IPS-18a (cell line): ENCODE results near the gene ICE1.
"Not testable (repeated sequence)": the region's sequence is repeated elsewhere in the genome, so short reads cannot be mapped to it uniquely, and the experiment has no call there.

ENCODE experiments used
- H3K27ac ChIP-seq: one replicate; pipeline ENCODE4 v1.5.1; 2013; ENCODE audit warnings: low read length
- H3K27me3 ChIP-seq: one replicate; pipeline ENCODE4 v1.6.1; 2013; ENCODE audit warnings: mild to moderate bottlenecking, low read length; ENCODE audit not compliant: control insufficient read depth, insufficient read depth
- H3K36me3 ChIP-seq: one replicate; pipeline ENCODE4 v1.6.1; 2013; ENCODE audit warnings: low read depth, low read length; ENCODE audit not compliant: control insufficient read depth
- H3K4me1 ChIP-seq: one replicate; pipeline ENCODE4 v1.6.1; 2013; ENCODE audit warnings: low read depth, low read length; ENCODE audit not compliant: control insufficient read depth
- H3K4me3 ChIP-seq: one replicate; pipeline ENCODE4 v1.5.1; 2013; ENCODE audit warnings: low read length
- H3K9ac ChIP-seq: one replicate; pipeline ENCODE4 v1.6.1; 2013; ENCODE audit warnings: mild to moderate bottlenecking, low read length, moderate library complexity
- H3K9me3 ChIP-seq: one replicate; pipeline ENCODE4 v1.6.1; 2013; ENCODE audit warnings: low read depth, low read length; ENCODE audit not compliant: control insufficient read depth

Gene ICE1

DNA sequence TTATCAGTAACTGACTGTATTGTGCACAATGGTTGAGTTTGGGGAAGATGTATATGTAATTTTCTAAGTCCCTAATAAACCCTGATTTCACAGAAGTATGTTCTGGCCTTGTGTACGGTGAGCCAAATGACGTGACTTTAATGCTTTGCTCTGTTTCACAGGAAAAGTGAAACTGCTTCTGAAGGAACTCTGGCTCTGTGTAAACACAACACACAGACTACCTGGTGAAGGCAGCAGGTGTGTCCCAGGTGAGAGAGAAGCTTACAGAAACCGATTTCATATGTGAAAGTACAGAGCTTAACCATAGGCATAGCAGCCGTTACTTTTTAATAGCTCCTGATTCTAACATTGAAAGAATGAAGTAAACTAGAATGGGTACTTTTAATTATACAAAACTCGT lies 31.9 kb downstream of the ICE1 start:
- H3K4me1 ChIP-seq, result no peaks in the 10 kb centered on the region
- no peaks in the 10 kb centered on the region for H3K27me3 ChIP-seq
- H3K27ac ChIP-seq, result no peak overlapping the region
- H3K36me3 ChIP-seq, result peaks cover 73% of the 10 kb centered on the region
- no peak overlapping the region for H3K4me3 ChIP-seq
- H3K9ac ChIP-seq, result no peak overlapping the region
- no peaks in the 10 kb centered on the region for H3K9me3 ChIP-seq

DNA sequence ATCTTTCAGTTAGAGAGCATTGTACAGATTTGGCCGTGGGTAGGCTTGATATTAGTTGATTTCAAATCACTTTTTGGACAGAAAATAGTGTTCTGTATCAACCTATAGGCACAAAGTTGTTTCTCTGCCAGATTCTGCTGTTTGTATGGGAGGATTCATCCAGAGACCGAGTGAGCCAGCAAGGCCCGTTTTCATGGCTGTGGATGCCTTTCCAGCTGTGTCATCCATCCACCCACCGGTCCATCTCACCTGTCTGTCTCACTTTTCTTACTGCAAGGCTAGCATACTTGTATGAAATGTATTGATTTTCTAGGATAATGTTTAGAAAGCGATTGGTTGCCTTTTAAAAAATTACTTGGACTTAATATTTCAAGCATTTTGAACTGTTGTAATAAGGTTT lies 34.4 kb downstream of the ICE1 start:
- Histone ChIP-seq H3K9me3 (no peaks in the 10 kb centered on the region), H3K27me3 (no peaks in the 10 kb centered on the region), H3K36me3 (peaks cover 78% of the 10 kb centered on the region), H3K4me3 (no peak overlapping the region), H3K27ac (no peak overlapping the region), H3K4me1 (no peaks in the 10 kb centered on the region), H3K9ac (no peak overlapping the region)

DNA sequence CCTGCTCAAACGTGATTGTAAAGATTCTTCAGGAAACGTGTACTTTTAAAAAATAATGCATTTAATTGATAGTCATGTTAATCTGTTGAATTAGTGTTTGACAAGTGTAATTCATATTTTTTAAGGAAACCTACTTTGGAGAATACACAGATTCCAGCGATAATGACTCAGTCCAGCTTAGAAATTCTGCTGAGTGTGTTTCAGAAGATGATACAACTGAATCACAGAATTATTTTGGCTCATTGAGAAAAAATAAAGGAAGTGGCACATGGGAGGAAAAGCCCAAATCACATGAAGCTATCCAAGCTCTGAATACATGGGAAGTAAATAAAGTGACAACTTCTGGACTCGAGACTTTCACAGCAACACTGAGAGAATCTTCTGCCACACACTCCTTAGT lies 37.8 kb downstream of the ICE1 start:
- peaks cover 94% of the 10 kb centered on the region for H3K36me3 ChIP-seq
- H3K4me1 ChIP-seq, result no peaks in the 10 kb centered on the region
- H3K27me3 ChIP-seq, result no peaks in the 10 kb centered on the region
- H3K9ac ChIP-seq, result no peak overlapping the region
- H3K9me3 ChIP-seq, result no peaks in the 10 kb centered on the region
- H3K4me3 ChIP-seq, result no peak overlapping the region
- H3K27ac ChIP-seq, result no peak overlapping the region

GRCh38 chr5:5461012-5461411 lies 38.5 kb downstream of the ICE1 start:
- Histone ChIP-seq H3K27ac (no peak overlapping the region), H3K9ac (no peak overlapping the region), H3K36me3 (peaks cover 88% of the 10 kb centered on the region), H3K27me3 (no peaks in the 10 kb centered on the region), H3K9me3 (no peaks in the 10 kb centered on the region), H3K4me3 (no peak overlapping the region), H3K4me1 (no peaks in the 10 kb centered on the region)

- Histone ChIP-seq H3K4me3 (no peak overlapping the region), H3K27me3 (no peaks in the 10 kb centered on the region), H3K9me3 (no peaks in the 10 kb centered on the region), H3K4me1 (no peaks in the 10 kb centered on the region), H3K27ac (no peak overlapping the region), H3K9ac (no peak overlapping the region), H3K36me3 (peaks cover 81% of the 10 kb centered on the region)
These were observed 41.7 kb downstream of the ICE1 start for GRCh38 chr5:5464036-5464715.

- no peak overlapping the region for H3K4me3 ChIP-seq
- no peak overlapping the region for H3K27ac ChIP-seq
- H3K9me3 ChIP-seq, result no peaks in the 10 kb centered on the region
- no peak overlapping the region for H3K9ac ChIP-seq
- H3K4me1 ChIP-seq, result no peaks in the 10 kb centered on the region
- H3K36me3 ChIP-seq, result peaks cover 65% of the 10 kb centered on the region
- no peaks in the 10 kb centered on the region for H3K27me3 ChIP-seq
These were observed 43.8 kb downstream of the ICE1 start for GRCh38 chr5:5466227-5466626.

- Histone ChIP-seq H3K36me3 (peaks cover 50% of the 10 kb centered on the region), H3K4me1 (no peaks in the 10 kb centered on the region), H3K9ac (no peak overlapping the region), H3K27me3 (no peaks in the 10 kb centered on the region), H3K27ac (no peak overlapping the region), H3K4me3 (no peak overlapping the region), H3K9me3 (no peaks in the 10 kb centered on the region)
These were observed 45.3 kb downstream of the ICE1 start for GRCh38 chr5:5467737-5468136.

GRCh38 chr5:5470933-5471332 lies 48.5 kb downstream of the ICE1 start:
- H3K27me3 ChIP-seq, result no peaks in the 10 kb centered on the region
- no peak overlapping the region for H3K4me3 ChIP-seq
- H3K4me1 ChIP-seq, result no peaks in the 10 kb centered on the region
- no peak overlapping the region for H3K9ac ChIP-seq
- H3K9me3 ChIP-seq, result no peaks in the 10 kb centered on the region
- peaks cover 38% of the 10 kb centered on the region for H3K36me3 ChIP-seq
- no peak overlapping the region for H3K27ac ChIP-seq

GRCh38 chr5:5473226-5473625 lies 50.7 kb downstream of the ICE1 start:
- H3K9ac ChIP-seq, result no peak overlapping the region
- H3K36me3 ChIP-seq, result peaks cover 27% of the 10 kb centered on the region
- H3K9me3 ChIP-seq, result no peaks in the 10 kb centered on the region
- no peak overlapping the region for H3K4me3 ChIP-seq
- H3K27ac ChIP-seq, result no peak overlapping the region
- H3K4me1 ChIP-seq, result no peaks in the 10 kb centered on the region
- H3K27me3 ChIP-seq, result no peaks in the 10 kb centered on the region

GRCh38 chr5:5474961-5475360 lies 52.5 kb downstream of the ICE1 start:
- Histone ChIP-seq H3K9me3 (no peaks in the 10 kb centered on the region), H3K36me3 (peaks cover 26% of the 10 kb centered on the region), H3K4me3 (no peak overlapping the region), H3K9ac (no peak overlapping the region), H3K4me1 (no peaks in the 10 kb centered on the region), H3K27me3 (no peaks in the 10 kb centered on the region), H3K27ac (no peak overlapping the region)

DNA sequence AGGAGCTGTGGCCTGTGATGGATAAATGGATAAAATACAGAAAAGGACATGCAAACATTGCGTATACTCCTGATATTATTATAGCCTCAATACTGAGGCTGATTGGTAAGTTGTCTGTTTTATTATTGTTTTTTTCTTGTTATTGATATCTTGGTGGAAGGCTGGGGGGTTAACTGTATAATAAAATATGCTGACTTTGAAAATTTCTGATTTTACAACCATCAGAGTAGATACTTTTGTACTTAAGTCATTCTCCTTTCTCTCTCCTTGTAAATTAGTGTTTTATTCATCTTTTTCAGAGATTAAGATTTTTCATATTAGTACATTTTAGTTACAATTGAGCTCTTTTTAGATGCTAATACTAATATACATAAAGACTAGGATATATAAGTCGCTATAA lies 53.5 kb downstream of the ICE1 start:
- Histone ChIP-seq H3K4me1 (no peaks in the 10 kb centered on the region), H3K27ac (no peak overlapping the region), H3K27me3 (no peaks in the 10 kb centered on the region), H3K9ac (no peak overlapping the region), H3K9me3 (no peaks in the 10 kb centered on the region), H3K4me3 (no peak overlapping the region), H3K36me3 (peaks cover 23% of the 10 kb centered on the region)

DNA sequence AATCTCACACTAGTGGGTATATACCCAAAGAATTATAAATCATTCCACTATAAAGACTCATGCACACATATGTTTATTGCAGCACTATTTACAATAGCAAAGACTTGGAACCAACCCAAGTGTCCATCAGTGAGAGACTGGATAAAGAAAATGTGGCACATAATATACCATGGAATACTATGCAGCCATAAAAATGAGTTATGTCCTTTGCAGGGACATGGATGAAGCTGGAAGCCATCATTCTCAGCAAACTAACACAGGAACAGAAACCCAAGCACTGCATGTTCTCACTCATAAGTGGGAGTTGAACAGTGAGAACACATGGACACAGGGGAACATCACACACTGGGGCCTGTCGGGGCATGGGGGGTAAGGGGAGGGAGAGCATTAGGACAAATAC lies 57.1 kb downstream of the ICE1 start:
- not testable (repeated sequence) for H3K27ac ChIP-seq, H3K9ac ChIP-seq, H3K4me3 ChIP-seq, H3K9me3 ChIP-seq, H3K27me3 ChIP-seq
- peaks cover 15% of the 10 kb centered on the region for H3K36me3 ChIP-seq
- H3K4me1 ChIP-seq, result peaks cover 13% of the 10 kb centered on the region
